HG03025 (cell line): ENCODE results near the gene KLHL10.
"Not testable (repeated sequence)": the region's sequence is repeated elsewhere in the genome, so short reads cannot be mapped to it uniquely, and the experiment has no call there.

ENCODE experiments used
- ATAC-seq: cut with Tn5 transposase; IDR thresholded peaks from one replicate; pipeline ENCODE4 v1.9.1; 2021; ENCODE audit warnings: mild to moderate bottlenecking, moderate library complexity; ENCODE audit not compliant: unreplicated experiment, low FRiP score

The KLHL10 gene

DNA sequence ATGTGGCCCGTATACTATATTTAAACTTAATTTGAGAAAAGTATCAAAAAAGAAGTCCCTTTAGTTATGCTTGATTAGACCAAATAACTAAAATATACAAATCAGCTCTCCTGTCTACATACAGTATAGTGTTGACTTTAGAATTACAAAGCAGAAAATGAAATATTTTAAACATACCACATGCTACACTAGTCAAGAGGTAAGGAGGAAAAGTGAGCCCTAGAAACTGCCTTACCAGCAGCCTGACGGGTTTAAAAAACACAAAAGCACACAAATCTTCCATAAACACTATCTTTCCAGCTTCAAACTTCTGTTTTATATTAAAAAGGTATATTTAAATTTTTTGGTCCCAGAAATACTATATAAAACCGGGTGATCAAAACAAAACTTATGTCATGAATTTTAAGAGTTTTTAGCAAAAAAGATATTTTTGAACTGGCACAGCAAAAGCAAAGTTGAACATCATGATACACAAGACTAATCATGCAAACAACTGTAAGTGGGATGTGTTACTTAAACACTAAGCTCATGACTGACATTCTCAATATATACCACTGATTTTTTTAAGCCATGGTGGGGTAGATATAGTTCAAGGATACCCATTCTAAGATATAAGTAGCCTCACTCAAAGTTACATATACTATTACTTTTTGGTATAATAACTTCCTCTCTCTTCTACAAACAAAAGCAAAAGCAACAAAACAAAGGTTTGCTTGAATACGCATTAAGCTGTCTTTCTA lies 11.8 kb downstream of the KLHL10 start:
- ATAC-seq, result no peak

- not testable (repeated sequence) for ATAC-seq
These were observed 13.8 kb downstream of the KLHL10 start for GRCh38 chr17:41851382-41851781.

DNA sequence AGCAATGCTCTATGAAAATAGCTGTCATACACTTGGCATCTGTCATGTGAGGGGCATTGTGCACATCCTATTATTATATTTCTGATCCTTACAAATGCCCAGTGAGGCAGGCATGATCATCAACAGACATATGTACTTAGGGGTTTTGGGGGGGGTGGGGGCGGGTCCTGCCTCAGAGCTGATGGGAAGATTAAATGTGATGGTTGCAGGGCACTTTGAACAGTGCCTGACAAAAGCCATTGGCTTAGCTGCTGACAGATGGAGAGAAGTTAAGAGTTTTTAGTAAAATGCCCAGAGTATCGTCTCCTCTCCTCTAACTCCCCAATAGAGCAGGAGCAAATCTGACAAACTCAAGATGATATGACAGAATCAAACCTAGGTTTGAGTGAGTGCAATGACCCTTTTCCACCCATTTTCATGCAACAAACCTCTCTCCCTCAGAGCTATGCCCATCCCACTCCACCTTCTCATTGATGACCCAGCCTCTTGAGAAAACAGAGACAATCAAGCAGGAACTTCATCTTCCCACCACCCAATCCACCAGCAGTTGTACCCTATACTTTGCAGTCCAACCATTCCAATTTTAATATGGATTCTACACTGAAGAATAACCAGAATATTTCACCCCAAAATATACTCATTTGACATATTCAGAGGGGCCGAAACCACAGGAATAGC lies 22.8 kb downstream of the KLHL10 start:
- ATAC-seq, result no peak

GRCh38 chr17:41863074-41863848 lies 25.6 kb downstream of the KLHL10 start:
- no peak for ATAC-seq

- ATAC-seq, result peak; percentile 33
These were observed 26.8 kb downstream of the KLHL10 start for GRCh38 chr17:41864498-41864835.

DNA sequence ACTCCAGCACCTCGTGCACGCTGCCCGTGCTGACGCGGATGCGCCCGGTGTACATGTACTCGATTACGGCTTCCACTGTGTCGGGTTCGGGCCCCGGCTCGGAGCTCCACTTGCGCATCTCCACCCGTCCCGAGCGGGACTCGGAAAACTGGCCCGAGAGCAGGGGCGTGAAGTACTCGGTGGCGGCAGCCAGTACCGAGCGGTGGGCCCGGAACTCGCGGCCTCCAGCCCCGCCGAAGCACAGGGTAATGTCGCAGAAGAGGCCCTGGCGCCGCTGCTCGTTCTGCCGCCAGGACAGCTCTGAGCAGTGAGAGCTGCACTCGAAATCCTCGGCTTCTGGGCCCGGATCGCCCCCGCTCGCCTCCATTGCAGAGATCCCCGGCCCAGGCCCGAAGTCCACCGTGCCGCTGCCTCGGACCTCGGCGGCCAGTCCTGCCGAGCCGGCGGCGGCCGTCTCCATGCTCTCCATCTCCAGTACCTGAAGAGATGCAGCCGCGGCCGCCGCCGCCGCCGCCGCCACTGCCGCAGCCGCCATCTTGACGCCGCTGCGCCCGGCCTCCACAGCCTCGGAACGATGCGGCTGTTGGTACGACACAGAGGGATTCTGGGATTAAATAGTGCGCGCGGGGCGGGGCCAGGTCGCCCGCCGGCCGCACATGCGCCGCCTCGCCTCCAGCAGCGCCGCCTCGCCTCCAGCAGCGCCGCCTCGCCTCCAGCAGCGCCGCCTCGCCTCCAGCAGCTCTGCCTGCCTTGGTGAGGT lies 27.4 kb downstream of the KLHL10 start, which contains the start of gene KLHL11:
TSS of gene KLHL11 (minus strand) at position 588 of the 760 bp plus-strand sequence. CDS start at position 535, 53 bp downstream.
- peak; percentile 79 for ATAC-seq

DNA sequence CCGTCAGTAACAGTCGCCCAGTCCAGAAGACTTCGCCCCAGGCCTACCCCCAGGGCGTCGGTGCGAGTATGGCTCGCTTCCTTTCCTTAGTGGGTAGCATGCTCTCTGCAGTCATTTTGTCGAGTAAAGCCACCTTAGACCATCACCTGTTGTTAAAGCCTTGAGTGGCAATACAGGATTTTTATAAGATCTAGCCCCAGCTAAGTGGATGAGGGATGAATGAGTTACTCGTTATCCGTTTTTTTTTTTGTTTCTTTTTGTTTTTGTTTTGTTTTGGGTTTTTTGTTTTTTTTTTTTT lies 27.9 kb downstream of the KLHL10 start:
- ATAC-seq, result no peak

DNA sequence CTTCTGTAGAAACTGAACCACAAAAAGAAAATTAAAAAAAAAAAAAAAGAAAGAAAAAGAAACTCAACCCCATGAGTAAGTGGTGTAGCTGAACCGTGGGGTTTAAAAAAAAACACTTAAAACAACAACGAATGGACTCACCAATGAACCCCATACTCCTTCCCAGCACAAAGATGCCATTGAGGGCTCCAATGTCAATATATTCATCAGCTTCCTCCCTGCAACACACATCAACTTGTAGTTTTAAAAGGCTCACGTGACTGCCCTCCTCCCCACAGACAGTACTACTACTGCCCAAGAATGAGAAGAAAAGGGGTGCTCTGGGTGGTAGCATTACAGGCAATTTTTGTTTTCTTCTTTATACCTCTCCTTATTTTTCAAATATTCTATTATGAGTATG lies 30.9 kb downstream of the KLHL10 start:
- ATAC-seq, result no peak

- ATAC-seq, result no peak
These were observed 31.8 kb downstream of the KLHL10 start for GRCh38 chr17:41869426-41869825.

DNA sequence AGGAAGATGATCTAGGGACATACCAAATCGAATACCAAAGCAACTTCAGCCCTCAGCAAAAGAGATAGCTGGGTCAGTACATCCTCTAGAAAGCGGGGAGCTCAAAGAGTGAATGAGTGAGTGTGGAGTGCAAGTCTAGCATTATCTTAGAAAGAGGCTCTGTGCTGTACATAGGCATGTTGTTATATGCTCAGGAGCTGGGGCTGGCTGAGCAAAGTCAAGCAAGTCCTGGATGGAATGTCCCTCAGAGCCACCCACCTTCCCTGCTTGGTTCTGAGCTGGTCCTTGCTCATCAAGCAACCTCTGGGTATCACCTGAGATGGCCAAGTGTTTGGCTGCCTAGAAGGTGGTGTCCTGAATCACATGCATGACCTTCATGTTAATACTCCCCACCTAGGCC lies 32.5 kb downstream of the KLHL10 start:
- no peak for ATAC-seq

DNA sequence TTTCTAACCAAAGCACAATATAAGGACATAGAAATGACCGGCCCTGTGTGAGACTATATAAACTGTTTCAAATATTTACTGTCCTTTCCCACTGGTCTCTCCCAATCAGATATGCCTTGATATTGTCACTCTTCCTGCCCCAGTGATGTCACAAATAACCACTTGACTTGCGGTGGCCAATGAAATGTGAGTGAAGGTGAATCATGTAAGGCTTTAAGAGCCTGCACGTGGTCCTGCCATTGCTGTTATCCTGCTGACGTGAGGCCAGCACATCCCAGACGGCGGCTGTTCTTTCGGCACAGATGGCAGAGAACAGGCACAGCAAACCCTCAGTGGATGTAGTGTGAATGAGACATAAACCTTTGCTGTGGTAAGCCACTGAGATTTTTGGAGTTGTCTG lies 33.0 kb downstream of the KLHL10 start:
- no peak for ATAC-seq

DNA sequence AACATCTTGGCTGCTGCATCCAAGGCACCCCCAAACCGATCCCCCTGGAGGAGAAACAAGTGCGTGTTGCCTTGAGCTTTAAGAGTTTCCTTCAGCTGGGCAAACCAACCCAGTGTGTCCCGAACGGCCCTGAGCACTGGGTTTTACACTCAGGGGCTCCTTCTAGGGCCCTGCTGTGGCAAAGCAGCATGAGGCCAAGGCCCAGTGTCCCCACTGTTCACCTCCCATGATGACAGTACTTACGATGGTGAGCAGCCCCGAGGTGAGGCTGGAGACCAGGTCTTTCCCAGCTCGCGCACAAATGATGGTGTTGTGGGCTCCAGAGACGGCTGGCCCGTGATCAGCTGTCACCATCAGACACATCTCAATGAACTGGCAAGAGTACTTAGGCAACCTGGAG lies 34.2 kb downstream of the KLHL10 start:
- no peak for ATAC-seq

DNA sequence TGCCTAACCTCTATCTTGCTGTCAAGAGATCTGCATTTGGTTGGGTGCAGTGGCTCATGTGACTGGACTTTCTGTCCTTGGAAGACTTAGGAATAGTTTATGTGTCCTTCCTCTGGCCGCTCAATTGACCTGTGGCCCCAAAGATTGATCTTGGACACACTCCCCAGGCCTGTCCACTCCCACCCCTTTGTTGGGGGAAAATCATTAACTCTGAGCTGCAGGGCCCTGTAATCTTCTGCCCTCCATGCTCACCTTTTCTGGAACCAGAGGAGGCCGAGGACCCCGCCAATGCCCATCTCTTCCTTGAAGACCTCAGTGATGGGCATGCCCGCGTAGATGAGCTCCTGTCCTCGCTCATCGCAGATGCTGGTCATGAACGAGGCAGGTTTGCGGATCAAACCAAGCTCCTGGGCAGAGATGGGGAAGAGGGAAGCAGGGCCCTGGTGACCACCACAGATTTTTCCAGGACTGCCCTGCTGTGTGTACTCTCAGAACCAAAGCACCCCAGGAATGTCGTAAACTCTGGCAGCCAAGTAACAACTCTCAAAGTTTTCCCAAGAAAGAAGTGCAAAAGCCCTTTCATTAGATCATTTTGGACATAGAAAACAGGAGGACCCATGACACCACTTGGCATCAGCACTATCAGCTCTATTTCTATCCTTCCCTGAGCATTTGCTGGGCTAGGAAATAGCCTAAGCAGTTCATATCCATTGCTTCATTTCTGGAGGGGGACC lies 36.1 kb downstream of the KLHL10 start:
- no peak for ATAC-seq

- not testable (repeated sequence) for ATAC-seq
These were observed 36.7 kb downstream of the KLHL10 start for GRCh38 chr17:41874293-41874670.

GRCh38 chr17:41880130-41880529 lies 42.5 kb downstream of the KLHL10 start:
- ATAC-seq, result no peak

GRCh38 chr17:41882756-41883155 lies 45.1 kb downstream of the KLHL10 start:
- no peak for ATAC-seq

- ATAC-seq, result no peak
These were observed 48.1 kb downstream of the KLHL10 start for GRCh38 chr17:41885733-41886132.

GRCh38 chr17:41888332-41888965 lies 50.8 kb downstream of the KLHL10 start:
- no peak for ATAC-seq

GRCh38 chr17:41891135-41892020 lies 53.8 kb downstream of the KLHL10 start:
- no peak for ATAC-seq
